Prostate gland (tissue), 2 donors: ENCODE results near the gene FBN3.

Experiments
- POLR2A ChIP-seq: fragments of 450-650 bp; IDR thresholded peaks from one replicate; pipeline ENCODE4 v1.6.1; 2016; ENCODE audit warnings: antibody characterized with exemption, mild to moderate bottlenecking
- TF ChIP-seq, protein P1 (sequence below), 4 experiments: fragments of 200-600 bp in 2 of 4; fragments of 450-650 bp in 2 of 4; sonication (generic) in 2 of 4; IDR thresholded peaks; 1 replicate in 3 of 4; 2 replicates in 1 of 4; pipeline ENCODE4 v1.5.1; 2016 to 2019; ENCODE audit warnings: antibody characterized with exemption in 4 of 4, mild to moderate bottlenecking in 2 of 4, moderate library complexity in 2 of 4

- TF ChIP-seq, protein P1, sequence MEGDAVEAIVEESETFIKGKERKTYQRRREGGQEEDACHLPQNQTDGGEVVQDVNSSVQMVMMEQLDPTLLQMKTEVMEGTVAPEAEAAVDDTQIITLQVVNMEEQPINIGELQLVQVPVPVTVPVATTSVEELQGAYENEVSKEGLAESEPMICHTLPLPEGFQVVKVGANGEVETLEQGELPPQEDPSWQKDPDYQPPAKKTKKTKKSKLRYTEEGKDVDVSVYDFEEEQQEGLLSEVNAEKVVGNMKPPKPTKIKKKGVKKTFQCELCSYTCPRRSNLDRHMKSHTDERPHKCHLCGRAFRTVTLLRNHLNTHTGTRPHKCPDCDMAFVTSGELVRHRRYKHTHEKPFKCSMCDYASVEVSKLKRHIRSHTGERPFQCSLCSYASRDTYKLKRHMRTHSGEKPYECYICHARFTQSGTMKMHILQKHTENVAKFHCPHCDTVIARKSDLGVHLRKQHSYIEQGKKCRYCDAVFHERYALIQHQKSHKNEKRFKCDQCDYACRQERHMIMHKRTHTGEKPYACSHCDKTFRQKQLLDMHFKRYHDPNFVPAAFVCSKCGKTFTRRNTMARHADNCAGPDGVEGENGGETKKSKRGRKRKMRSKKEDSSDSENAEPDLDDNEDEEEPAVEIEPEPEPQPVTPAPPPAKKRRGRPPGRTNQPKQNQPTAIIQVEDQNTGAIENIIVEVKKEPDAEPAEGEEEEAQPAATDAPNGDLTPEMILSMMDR (IDR thresholded peaks at IDR 0.05): no peak
- no peak for TF ChIP-seq POLR2A
Measured at GRCh38 chr19:8044018-8044417, 105.4 kb downstream of the FBN3 start.
